ENCODE results near the gene EN1.

EN1 gene

DNA sequence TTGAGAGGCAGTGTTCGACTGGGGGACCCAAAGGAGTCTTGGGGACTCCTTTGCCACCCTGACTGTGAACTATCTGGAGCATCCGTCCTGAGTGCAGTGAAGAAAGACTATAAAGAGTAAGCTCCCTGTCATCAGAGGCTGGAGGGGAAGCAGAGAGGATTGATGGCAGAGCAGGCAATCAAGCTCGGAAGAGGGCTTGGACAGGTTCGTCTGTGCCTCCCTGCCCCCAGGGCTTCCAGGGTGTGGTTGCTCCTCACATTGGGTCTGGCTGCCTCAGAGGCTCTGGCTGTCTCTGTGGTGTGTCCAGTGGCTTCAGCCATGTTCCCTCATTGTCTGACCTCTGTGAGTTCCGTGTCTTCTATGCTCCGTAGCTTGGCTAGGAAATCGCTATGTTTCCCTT, 13.8 kb upstream of the EN1 start:
- no peak for TF ChIP-seq CTCF (conservative IDR thresholded peaks at IDR 0.05; ENCODE audit: low read depth, low read length)
- DNase-seq (ENCODE audit: low read depth) = no peak
- H3K4me3 ChIP-seq (ENCODE audit: low read depth, low read length) = no peak overlapping the region

- TF ChIP-seq CTCF (conservative IDR thresholded peaks at IDR 0.05; ENCODE audit: low read depth, low read length) = no peak
- no peak for DNase-seq (ENCODE audit: low read depth)
- H3K4me3 ChIP-seq (ENCODE audit: low read depth, low read length) = no peak overlapping the region
Observed at GRCh38 chr2:118860506-118860905, 13.1 kb upstream of the EN1 start.

GRCh38 chr2:118859157-118859770, 11.8 kb upstream of the EN1 start:
- H3K4me3 ChIP-seq (ENCODE audit: low read depth, low read length) = no peak overlapping the region
- no peak for DNase-seq (ENCODE audit: low read depth)
- no peak for TF ChIP-seq CTCF (conservative IDR thresholded peaks at IDR 0.05; ENCODE audit: low read depth, low read length)

DNA sequence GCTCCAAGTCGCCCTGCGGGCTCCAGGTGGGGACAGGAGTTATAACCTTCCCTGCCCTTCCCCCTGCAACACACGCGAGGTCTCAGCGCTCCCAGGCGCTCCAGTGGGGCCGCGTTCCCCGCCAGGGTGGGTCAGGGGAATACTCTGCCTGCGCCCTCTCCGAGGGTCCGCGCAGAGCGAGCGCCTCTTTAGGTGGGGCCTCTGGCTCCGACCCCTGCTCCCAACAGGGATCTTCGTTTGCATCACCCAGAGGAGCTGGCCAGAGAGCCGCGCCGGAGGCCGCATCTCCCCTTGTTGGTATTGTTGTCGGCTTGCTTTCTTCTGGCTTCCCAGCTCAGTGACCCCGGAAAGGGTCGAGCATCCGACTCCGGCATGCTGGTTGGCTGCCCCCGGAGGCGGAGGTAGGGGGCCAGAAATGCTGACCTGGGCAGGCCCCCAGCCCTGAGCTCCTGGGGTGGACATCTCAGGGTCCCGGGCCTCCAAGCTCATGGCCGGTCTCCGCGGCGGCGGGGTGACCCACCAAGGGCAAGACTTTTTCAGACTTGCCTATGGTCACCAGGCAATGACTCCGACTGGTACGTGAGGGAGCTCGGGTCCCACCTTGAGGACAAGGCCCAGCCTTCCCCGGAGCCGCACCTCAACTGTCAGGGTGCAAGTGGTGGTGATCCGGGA, 11.2 kb upstream of the EN1 start:
- no peak for DNase-seq (ENCODE audit: low read depth)
- TF ChIP-seq CTCF (conservative IDR thresholded peaks at IDR 0.05; ENCODE audit: low read depth, low read length) = no peak
- no peak overlapping the region for H3K4me3 ChIP-seq (ENCODE audit: low read depth, low read length)

GRCh38 chr2:118857677-118858484, 10.4 kb upstream of the EN1 start:
- DNase-seq (ENCODE audit: low read depth) = no peak
- no peak overlapping the region for H3K4me3 ChIP-seq (ENCODE audit: low read depth, low read length)
- no peak for TF ChIP-seq CTCF (conservative IDR thresholded peaks at IDR 0.05; ENCODE audit: low read depth, low read length)

GRCh38 chr2:118856978-118857676, 9.7 kb upstream of the EN1 start:
- no peak for DNase-seq (ENCODE audit: low read depth)
- no peak overlapping the region for H3K4me3 ChIP-seq (ENCODE audit: low read depth, low read length)
- no peak for TF ChIP-seq CTCF (conservative IDR thresholded peaks at IDR 0.05; ENCODE audit: low read depth, low read length)

Data from choroid plexus epithelial cell (primary cell).